NK-92 (cell line): ENCODE measurements around the gene OR52I2.

Source experiments
- DNase-seq: peaks from one replicate; lab custom pipeline; 2025; ENCODE audit not compliant: unreplicated experiment; lab: John Stamatoyannopoulos, UW

Gene OR52I2

GRCh38 chr11:4607781-4608666, 26.5 kb downstream of the OR52I2 start, which contains the start of gene TRIM68:
Gene TRIM68, minus strand, starts transcription at chr11:4608231. Its CDS starts 2,727 bp downstream, at chr11:4605504.
- peak; percentile 58 for DNase-seq

GRCh38 chr11:4610258-4610935, 28.9 kb downstream of the OR52I2 start:
- DNase-seq: no peak

- DNase-seq: no peak
Measured at GRCh38 chr11:4611986-4612385, 30.4 kb downstream of the OR52I2 start.

- DNase-seq: no peak
Measured at GRCh38 chr11:4615856-4616444, 34.4 kb downstream of the OR52I2 start.

- no peak for DNase-seq
Measured at GRCh38 chr11:4619514-4619913, 38.0 kb downstream of the OR52I2 start.

- no peak for DNase-seq
Measured at GRCh38 chr11:4626207-4627099, 44.9 kb downstream of the OR52I2 start.

- no peak for DNase-seq
Measured at GRCh38 chr11:4636136-4636535, 54.6 kb downstream of the OR52I2 start.

- no peak for DNase-seq
Measured at GRCh38 chr11:4636962-4637661, 55.6 kb downstream of the OR52I2 start, which contains the start of gene OR51D1. Gene OR51D1, plus strand, starts transcription at chr11:4637477. Its CDS starts 2,314 bp downstream, at chr11:4639791.

GRCh38 chr11:4637662-4638047, 56.1 kb downstream of the OR52I2 start:
- no peak for DNase-seq

- no peak for DNase-seq
Measured at GRCh38 chr11:4639931-4640330, 58.4 kb downstream of the OR52I2 start.

- no peak for DNase-seq
Measured at GRCh38 chr11:4641501-4641900, 60.0 kb downstream of the OR52I2 start.

- no peak for DNase-seq
Measured at GRCh38 chr11:4642043-4642442, 60.5 kb downstream of the OR52I2 start.
